ENCODE data around the gene OXSR1. TPM values are rescaled to one million over a fixed set of nuclear protein-coding genes. Genes with fewer than 3 reads are reported as not detected.
"Not testable (repeated sequence)": the region's sequence is repeated elsewhere in the genome, so short reads cannot be mapped to it uniquely, and the experiment has no call there.

OXSR1 gene
- polyA plus RNA-seq, 4 donors: 48.1 to 51.2 (median 49.7) TPM

- no peak for DNase-seq (ENCODE audit: low read depth in 4 of 4, low spot score in 3 of 4)
Measured at GRCh38 chr3:38264779-38265178, 99.4 kb downstream of the OXSR1 start.

GRCh38 chr3:38265604-38266307, 100.4 kb downstream of the OXSR1 start, which contains the start of gene SLC22A13:
TSS of gene SLC22A13 (plus strand) at chr3:38265812. CDS start at chr3:38265861, 49 bp downstream.
- no peak for DNase-seq (ENCODE audit: low read depth in 4 of 4, low spot score in 3 of 4)

DNA sequence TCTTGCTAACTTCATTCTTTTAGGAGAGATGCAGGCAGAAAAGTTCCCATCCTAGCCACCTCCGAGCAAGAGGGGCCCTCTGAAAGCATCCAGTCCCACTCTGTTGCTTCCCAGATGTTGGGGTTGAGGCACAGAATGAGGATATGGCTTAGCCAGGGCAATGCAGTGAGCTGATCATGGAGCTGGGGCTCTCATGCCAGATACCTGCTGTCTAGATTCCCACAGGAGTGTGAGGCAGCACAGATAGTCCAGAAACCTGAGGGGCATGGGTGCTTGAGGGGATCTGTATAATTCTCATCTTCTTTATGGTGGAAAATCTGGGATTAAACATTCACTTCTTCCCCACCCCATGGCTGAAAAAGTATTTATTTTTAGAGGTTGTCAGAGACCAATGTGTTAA, 101.5 kb downstream of the OXSR1 start:
- no peak for DNase-seq (ENCODE audit: low read depth in 4 of 4, low spot score in 3 of 4)

GRCh38 chr3:38267662-38268061, 102.3 kb downstream of the OXSR1 start:
- no peak for DNase-seq (ENCODE audit: low read depth in 4 of 4, low spot score in 3 of 4)

DNA sequence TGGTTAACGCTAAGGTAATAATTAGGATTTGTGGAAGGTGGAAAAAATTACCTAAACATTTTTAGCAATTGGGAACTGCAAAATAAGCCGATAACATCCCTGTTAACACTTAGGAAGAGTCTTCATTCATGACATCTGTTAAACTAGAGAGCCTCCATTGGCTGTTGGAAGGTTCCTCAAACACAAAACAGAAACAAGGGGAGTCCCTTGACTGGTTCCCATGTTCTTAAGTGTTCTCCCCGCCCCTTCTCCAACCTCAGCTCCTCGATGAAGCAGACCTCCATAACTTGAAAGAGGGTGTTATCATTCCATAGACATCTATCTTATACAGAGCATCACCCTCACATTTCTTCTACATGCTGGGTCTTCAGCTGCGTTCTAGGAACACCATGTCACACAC, 102.8 kb downstream of the OXSR1 start:
- DNase-seq (ENCODE audit: low read depth in 4 of 4, low spot score in 3 of 4): no peak

DNA sequence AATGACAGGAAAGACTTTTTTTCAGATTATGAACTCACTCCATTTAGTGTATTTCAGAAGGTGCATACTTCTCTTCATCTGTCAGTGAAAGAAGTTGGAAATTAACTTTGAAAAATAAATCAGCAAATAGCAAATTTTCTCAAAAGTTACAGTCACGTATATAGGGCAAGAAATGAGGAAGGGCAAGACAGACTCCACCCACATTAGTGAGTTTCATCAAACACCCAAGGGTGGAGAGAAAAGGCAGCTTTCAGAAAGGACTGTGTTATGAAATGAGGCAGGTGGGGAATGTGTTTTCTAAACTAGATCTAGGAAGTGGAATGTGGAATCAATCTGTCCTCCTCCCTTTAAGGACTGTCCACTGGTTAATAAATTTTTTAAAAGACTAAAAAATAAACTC, 103.2 kb downstream of the OXSR1 start:
- DNase-seq (ENCODE audit: low read depth in 4 of 4, low spot score in 3 of 4): no peak

GRCh38 chr3:38270606-38271005, 105.3 kb downstream of the OXSR1 start:
- no peak for DNase-seq (ENCODE audit: low read depth in 4 of 4, low spot score in 3 of 4)

GRCh38 chr3:38271553-38271952, 106.2 kb downstream of the OXSR1 start:
- DNase-seq (ENCODE audit: low read depth in 4 of 4, low spot score in 3 of 4): no peak

GRCh38 chr3:38274864-38275649, 109.7 kb downstream of the OXSR1 start:
- DNase-seq (ENCODE audit: low read depth in 4 of 4, low spot score in 3 of 4): no peak

DNA sequence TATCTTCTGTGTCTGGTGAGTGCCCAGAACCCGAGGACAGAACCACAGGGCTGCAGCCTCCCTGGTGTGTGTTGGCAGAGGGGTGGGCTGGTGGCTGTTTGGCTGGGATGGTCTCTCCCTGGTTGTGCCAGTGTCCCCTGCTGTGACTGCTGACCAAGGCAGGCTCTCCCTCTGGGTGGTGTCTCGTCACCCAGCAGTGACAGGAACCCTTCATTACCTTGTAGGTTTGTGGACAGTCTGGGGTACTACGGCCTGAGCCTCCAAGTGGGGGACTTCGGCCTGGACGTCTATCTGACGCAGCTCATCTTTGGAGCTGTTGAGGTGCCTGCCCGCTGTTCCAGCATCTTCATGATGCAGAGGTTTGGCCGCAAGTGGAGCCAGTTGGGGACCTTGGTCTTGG, 110.3 kb downstream of the OXSR1 start:
- no peak for DNase-seq (ENCODE audit: low read depth in 4 of 4, low spot score in 3 of 4)

GRCh38 chr3:38276081-38276916, 111.0 kb downstream of the OXSR1 start:
- DNase-seq (ENCODE audit: low read depth in 4 of 4, low spot score in 3 of 4): no peak

DNA sequence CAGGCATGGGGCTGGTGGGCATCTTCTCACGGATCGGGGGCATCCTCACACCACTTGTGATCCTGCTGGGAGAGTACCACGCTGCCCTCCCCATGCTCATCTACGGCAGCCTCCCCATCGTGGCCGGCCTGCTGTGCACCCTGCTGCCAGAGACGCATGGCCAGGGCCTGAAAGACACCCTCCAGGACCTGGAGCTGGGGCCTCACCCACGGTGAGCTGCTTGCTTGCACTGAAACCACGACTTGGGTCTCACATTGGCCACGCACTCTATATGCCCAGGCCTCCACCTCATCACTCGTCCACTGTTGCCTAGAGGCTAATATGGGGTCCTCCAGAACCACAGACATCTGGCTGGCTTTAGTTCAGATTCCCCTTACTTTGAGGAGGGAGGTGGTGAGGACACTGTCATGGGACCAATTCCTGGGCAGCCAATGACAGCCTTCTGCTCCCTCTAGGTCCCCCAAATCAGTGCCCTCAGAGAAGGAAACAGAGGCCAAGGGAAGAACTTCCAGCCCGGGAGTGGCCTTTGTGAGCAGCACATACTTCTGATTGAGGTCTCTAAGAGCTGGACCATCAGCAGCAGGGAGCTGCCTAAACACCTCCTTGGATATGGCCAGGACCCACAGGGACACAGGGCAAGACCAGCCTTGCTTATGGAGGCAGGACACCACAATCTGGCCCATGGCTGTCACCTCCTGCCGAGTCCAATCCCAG, 111.7 kb downstream of the OXSR1 start:
- no peak for DNase-seq (ENCODE audit: low read depth in 4 of 4, low spot score in 3 of 4)

GRCh38 chr3:38278841-38279240, 113.5 kb downstream of the OXSR1 start:
- no peak for DNase-seq (ENCODE audit: low read depth in 4 of 4, low spot score in 3 of 4)

GRCh38 chr3:38281895-38282686, 116.8 kb downstream of the OXSR1 start, which contains the start of gene SLC22A14:
TSS of gene SLC22A14 (plus strand) at chr3:38282294. CDS start at chr3:38306027, 23,733 bp downstream.
- no peak for DNase-seq (ENCODE audit: low read depth in 4 of 4, low spot score in 3 of 4)

- DNase-seq (ENCODE audit: low read depth in 4 of 4, low spot score in 3 of 4): no peak
Measured at GRCh38 chr3:38283810-38284755, 118.7 kb downstream of the OXSR1 start.

- no peak for DNase-seq (ENCODE audit: low read depth in 4 of 4, low spot score in 3 of 4)
Measured at GRCh38 chr3:38284756-38285150, 119.4 kb downstream of the OXSR1 start.

GRCh38 chr3:38289286-38290217, 124.2 kb downstream of the OXSR1 start:
- DNase-seq (ENCODE audit: low read depth in 4 of 4, low spot score in 3 of 4): not testable (repeated sequence)

Data from right renal pelvis (tissue), 4 donors.